H1 (cell line): ENCODE results near the gene RASD2. TPM values are rescaled to one million over a fixed set of nuclear protein-coding genes. Genes with fewer than 3 reads are reported as not detected.

ENCODE experiments used
- CTCF ChIA-PET: fragments of 300-600 bp; sonication (Branson Sonifier 250); formaldehyde crosslinking; loops from one replicate; lab custom pipeline; 2021; ENCODE audit not compliant: partially characterized antibody; lab: Charles Lee
- POLR2A ChIA-PET: fragments of 300-600 bp; sonication (Branson Sonifier 250); formaldehyde crosslinking; loops from one replicate; lab custom pipeline; 2021; ENCODE audit warnings: inconsistent platforms; ENCODE audit not compliant: partially characterized antibody; lab: Charles Lee
- DNase-seq, 2 experiments: peaks; one replicate each; pipeline versions ENCODE4 v3.0.0 to v3.0.0-alpha.2; 2010 to 2022; ENCODE audit warnings: low spot score in 2 of 2, low read depth in 1 of 2, mixed read lengths in 1 of 2
- FAIRE-seq: peaks from 2 replicates; lab custom pipeline; 2011; peaks lifted over from hg19 to GRCh38; lab: Jason Lieb, UNC
- H2AFZ ChIP-seq: 2 replicates; pipeline ENCODE4 v1.8.1; 2012; ENCODE audit warnings: low read length, inconsistent platforms
- H2AK5ac ChIP-seq: 2 replicates; pipeline ENCODE4 v1.6.1; 2013; ENCODE audit warnings: low read depth, low read length
- H2BK120ac ChIP-seq: replicated peaks from 2 replicates; pipeline ENCODE3; 2013; ENCODE audit warnings: low read depth, low read length, inconsistent platforms
- H2BK12ac ChIP-seq: 2 replicates; pipeline ENCODE4 v1.6.1; 2013; ENCODE audit warnings: low read depth, low read length
- H2BK15ac ChIP-seq: 2 replicates; pipeline ENCODE4 v1.6.1; 2013; ENCODE audit warnings: low read length
- H2BK20ac ChIP-seq: 2 replicates; pipeline ENCODE4 v1.6.1; 2013; ENCODE audit warnings: low read length
- H2BK5ac ChIP-seq: 2 replicates; pipeline ENCODE4 v1.6.1; 2013; ENCODE audit warnings: low read depth, low read length
- H3K14ac ChIP-seq: 2 replicates; pipeline ENCODE4 v1.6.1; 2013; ENCODE audit warnings: inconsistent platforms; ENCODE audit not compliant: insufficient read length
- H3K18ac ChIP-seq: 2 replicates; pipeline ENCODE4 v1.6.1; 2013; ENCODE audit warnings: low read length; ENCODE audit errors: extremely low read depth
- H3K23ac ChIP-seq: 2 replicates; pipeline ENCODE4 v1.6.1; 2013; ENCODE audit warnings: inconsistent platforms; ENCODE audit not compliant: insufficient read length
- H3K23me2 ChIP-seq: 2 replicates; pipeline ENCODE4 v1.6.1; 2013; ENCODE audit warnings: low read depth, low read length
- H3K27ac ChIP-seq: 2 replicates; pipeline ENCODE4 v1.6.1; 2011; ENCODE audit warnings: low read depth, low read length, inconsistent platforms
- H3K27me3 ChIP-seq, 4 experiments: replicated peaks in 1 of 4; 1 replicate in 1 of 4; 2 replicates in 3 of 4; pipeline versions ENCODE4 v1.6.1 to v1.8.1; 2011 to 2013; ENCODE audit warnings: low read length in 3 of 4, mild to moderate bottlenecking in 3 of 4, inconsistent platforms in 2 of 4, mixed read lengths in 2 of 4, moderate library complexity in 1 of 4; ENCODE audit not compliant: control insufficient read depth in 3 of 4, insufficient read depth in 3 of 4; ENCODE audit errors: extremely low read depth in 1 of 4
- H3K36me3 ChIP-seq, 4 experiments: 2 replicates each; pipeline versions ENCODE4 v1.6.1 to v1.8.1; 2011 to 2013; ENCODE audit warnings: mild to moderate bottlenecking in 4 of 4, low read length in 3 of 4, moderate library complexity in 2 of 4, control low read depth in 1 of 4, inconsistent platforms in 1 of 4; ENCODE audit not compliant: insufficient read depth in 4 of 4, control insufficient read depth in 2 of 4
- H3K4ac ChIP-seq: replicated peaks from 2 replicates; pipeline ENCODE3; 2013; ENCODE audit warnings: low read length, low read depth, mixed read lengths, inconsistent platforms; ENCODE audit not compliant: insufficient read length
- H3K4me1 ChIP-seq, 4 experiments: replicated peaks in 1 of 4; 1 replicate in 1 of 4; 2 replicates in 3 of 4; pipeline versions ENCODE4 v1.6.1 to v1.8.1; 2011 to 2013; ENCODE audit warnings: low read length in 3 of 4, inconsistent platforms in 2 of 4, mixed read lengths in 1 of 4; ENCODE audit not compliant: insufficient read depth in 4 of 4, control insufficient read depth in 3 of 4
- H3K4me2 ChIP-seq, 2 experiments: 2 replicates each; pipeline versions ENCODE4 v1.6.1 to v1.8.1; 2011 to 2013; ENCODE audit warnings: low read depth in 2 of 2, low read length in 2 of 2, control low read depth in 1 of 2, inconsistent platforms in 1 of 2, mild to moderate bottlenecking in 1 of 2; ENCODE audit not compliant: insufficient read depth in 1 of 2
- H3K4me3 ChIP-seq, 4 experiments: fragments of 200-600, 300-600 bp in 1 of 4; sonication (generic), shearing (Covaris generic), sonication (Bioruptor Twin) in 1 of 4; 2 replicates each; pipeline versions ENCODE4 v1.5.1 to v1.8.1; 2011 to 2016; ENCODE audit warnings: low read length in 4 of 4, low read depth in 3 of 4, control low read depth in 2 of 4, inconsistent platforms in 2 of 4, mild to moderate bottlenecking in 2 of 4, mixed read lengths in 1 of 4, moderate library complexity in 1 of 4; ENCODE audit not compliant: insufficient read depth in 2 of 4; ENCODE audit errors: extremely low read depth in 1 of 4
- H3K56ac ChIP-seq: replicated peaks from 2 replicates; pipeline ENCODE3; 2013; ENCODE audit warnings: low read depth, mild to moderate bottlenecking, mixed read lengths, low read length, inconsistent platforms; ENCODE audit not compliant: insufficient read length
- H3K79me1 ChIP-seq: 2 replicates; pipeline ENCODE4 v1.6.1; 2013; ENCODE audit warnings: low read depth, low read length, control low read depth
- H3K79me2 ChIP-seq, 2 experiments: 2 replicates each; pipeline versions ENCODE4 v1.6.1 to v1.8.1; 2012 to 2013; ENCODE audit warnings: low read length in 2 of 2, mild to moderate bottlenecking in 2 of 2, inconsistent platforms in 1 of 2; ENCODE audit not compliant: insufficient read depth in 2 of 2, control insufficient read depth in 1 of 2
- H3K9ac ChIP-seq, 4 experiments: replicated peaks in 1 of 4; 1 replicate in 1 of 4; 2 replicates in 3 of 4; pipeline versions ENCODE4 v1.6.1 to v1.8.1; 2011 to 2013; ENCODE audit warnings: low read depth in 3 of 4, low read length in 3 of 4, control low read depth in 2 of 4, mild to moderate bottlenecking in 2 of 4, moderate library complexity in 2 of 4, inconsistent platforms in 1 of 4; ENCODE audit errors: extremely low read depth in 1 of 4
- H3K9me3 ChIP-seq, 2 experiments: 2 replicates each; pipeline versions ENCODE4 v1.6.1 to v1.8.1; 2012 to 2013; ENCODE audit warnings: mild to moderate bottlenecking in 2 of 2, moderate library complexity in 2 of 2, control low read depth in 1 of 2, inconsistent platforms in 1 of 2, low read depth in 1 of 2, low read length in 1 of 2, mixed read lengths in 1 of 2; ENCODE audit not compliant: insufficient read depth in 2 of 2
- H4K20me1 ChIP-seq, 2 experiments: replicated peaks in 1 of 2; 2 replicates each; pipeline versions ENCODE3 to v1.8.1; 2011 to 2013; ENCODE audit warnings: inconsistent platforms in 2 of 2, low read length in 2 of 2, mild to moderate bottlenecking in 1 of 2; ENCODE audit not compliant: insufficient read depth in 2 of 2, control insufficient read depth in 1 of 2
- H4K5ac ChIP-seq: 2 replicates; pipeline ENCODE4 v1.6.1; 2013; ENCODE audit warnings: low read length, low read depth, mixed read lengths, inconsistent platforms; ENCODE audit not compliant: insufficient read length
- H4K8ac ChIP-seq: 2 replicates; pipeline ENCODE4 v1.8.0; 2013; ENCODE audit warnings: mild to moderate bottlenecking, moderate library complexity, low read length, inconsistent platforms; ENCODE audit not compliant: insufficient read depth; ENCODE audit errors: extremely low read depth
- H4K91ac ChIP-seq: replicated peaks from 2 replicates; pipeline ENCODE3; 2013; ENCODE audit warnings: low read length, mixed read lengths, inconsistent platforms; ENCODE audit not compliant: insufficient read length
- CREB1 ChIP-seq: IDR thresholded peaks from 2 replicates; pipeline ENCODE4 v1.6.1; 2012; ENCODE audit warnings: inconsistent platforms
- CTCF ChIP-seq, 3 experiments: IDR thresholded peaks; 1 replicate in 2 of 3; 2 replicates in 1 of 3; pipeline versions ENCODE4 v1.5.1 to v1.6.1; 2011; ENCODE audit warnings: low read length in 3 of 3, mild to moderate bottlenecking in 3 of 3, inconsistent platforms in 2 of 3, low read depth in 1 of 3, moderate library complexity in 1 of 3; ENCODE audit not compliant: insufficient read depth in 1 of 3; ENCODE audit errors: control extremely low read depth in 1 of 3
- E2F6 ChIP-seq: IDR thresholded peaks from 2 replicates; pipeline ENCODE4 v1.6.1; 2012; ENCODE audit warnings: inconsistent platforms
- EGR1 ChIP-seq: IDR thresholded peaks from 2 replicates; pipeline ENCODE4 v1.6.1; 2011; ENCODE audit warnings: low read depth, low read length, borderline replicate concordance
- GABPA ChIP-seq: IDR thresholded peaks from 2 replicates; pipeline ENCODE4 v1.6.1; 2011; ENCODE audit warnings: mild to moderate bottlenecking, low read length, moderate library complexity, borderline replicate concordance; ENCODE audit not compliant: insufficient read depth
- RAD21 ChIP-seq, 2 experiments: IDR thresholded peaks in 1 of 2; conservative IDR thresholded peaks in 1 of 2; 2 replicates each; pipeline ENCODE4 v1.6.1; 2011; ENCODE audit warnings: low read depth in 2 of 2, low read length in 2 of 2, improper control_type of control experiment in 1 of 2, inconsistent platforms in 1 of 2, mild to moderate bottlenecking in 1 of 2, moderate library complexity in 1 of 2
- SIRT6 ChIP-seq: IDR thresholded peaks from one replicate; pipeline ENCODE4 v1.7.1; 2012; ENCODE audit warnings: low read length, inconsistent platforms
- WGBS, 2 experiments: shearing (Covaris generic) in 1 of 2; methylation state at CpG; one replicate each; pipeline versions ENCODE4 v1.1.6 to v1.1.7; 2013 to 2015; ENCODE audit warnings: low lambda C conversion rate in 2 of 2, mixed read lengths in 2 of 2, inconsistent platforms in 1 of 2, low coverage in 1 of 2, missing lambda C conversion rate in 1 of 2; ENCODE audit not compliant: insufficient replicate concordance in 2 of 2, insufficient coverage in 1 of 2, insufficient read length in 1 of 2; ENCODE audit errors: extremely low coverage in 1 of 2, missing lambda C conversion rate in 1 of 2; 5-methylcytosine and 5-hydroxymethylcytosine counted together
- polyA plus RNA-seq, 7 experiments: library from polyadenylated mRNA; depleted of rRNA in 3 of 7; stranded (reverse) in 5 of 7; unstranded in 2 of 7; fragments of >200 nt in 5 of 7; fragments of 200-250 nt in 2 of 7; gene quantifications; 1 replicate in 5 of 7; 2 replicates in 1 of 7; 4 replicates in 1 of 7; pipeline versions ENCODE4 v1.2.1 to v1.2.3, GENCODE V29; 2011 to 2013; ENCODE audit warnings: missing spikeins in 2 of 7, mixed read lengths in 2 of 7
- total RNA-seq: library from RNA; stranded (reverse); fragmentation: NEBNext Ultra II Directional; extraction: Animal tissue kit (Norgen Biotek cat#: 25700); gene quantifications from 2 replicates; pipeline ENCODE4 v1.2.1, GENCODE V29; 2021

The RASD2 gene
- total and polyA plus RNA-seq, 2 of the 8 experiments (the other 6 are each of a cell fraction or from before 2014, with no cell fraction given) = 1.9 to 5.1 TPM

- H3K9me3 ChIP-seq = no peaks in the 10 kb centered on the region
- no peak overlapping the region for H3K4me3 ChIP-seq
- H2BK15ac ChIP-seq = no peak overlapping the region
- no peak overlapping the region for H3K56ac ChIP-seq
- H4K5ac ChIP-seq = no peak overlapping the region
- no peak overlapping the region for H3K27ac ChIP-seq
- H2AK5ac ChIP-seq = no peak overlapping the region
- no peak overlapping the region for H3K18ac ChIP-seq
- H3K23ac ChIP-seq = no peak overlapping the region
- 93% methylated on average over 4 of the region's 5 CpGs; no CpG with 5 or more reads in 1 of the 2 experiments for WGBS, 2 experiments
- no peak overlapping the region for H2BK120ac ChIP-seq
- no peak overlapping the region for H3K4me2 ChIP-seq
- H4K20me1 ChIP-seq = no peaks in the 10 kb centered on the region
- POLR2A ChIA-PET = interaction anchor here (1.2 to 3.7 kb wide), 2 partner anchors 31 to 150 kb away, joined by 3 to 16 read pairs; no protein-coding TSS in a partner anchor
- H3K4ac ChIP-seq = no peak overlapping the region
- no peaks in the 10 kb centered on the region for H3K79me2 ChIP-seq
- H3K9ac ChIP-seq = no peak overlapping the region
- no peak overlapping the region for H4K91ac ChIP-seq
- TF ChIP-seq CREB1 = no peak
- no peak for TF ChIP-seq EGR1
- no peak for TF ChIP-seq CTCF (IDR thresholded peaks at IDR 0.05; ENCODE audit: control extremely low read depth in 1 of 3, insufficient read depth in 1 of 3, low read depth in 1 of 3, low read length in 3 of 3)
- no peak for TF ChIP-seq SIRT6
- TF ChIP-seq RAD21 (IDR thresholded peaks at IDR 0.05 in 1 of 2, conservative IDR thresholded peaks at IDR 0.05 in 1 of 2; ENCODE audit: low read depth in 2 of 2, low read length in 2 of 2) = no peak
- no peak for TF ChIP-seq E2F6
- no peak for TF ChIP-seq GABPA
- H4K8ac ChIP-seq = no peak overlapping the region
- H3K23me2 ChIP-seq = peaks cover 7% of the 10 kb centered on the region; the same call in 1 of the 2 replicates
- CTCF ChIA-PET = interaction anchor here (1.3 to 11.8 kb wide), 7 partner anchors 16 to 230 kb away, joined by 3 to 124 read pairs (median 7); no protein-coding TSS in a partner anchor
- H3K36me3 ChIP-seq = no peaks in the 10 kb centered on the region
- no peak for FAIRE-seq
- no peaks in the 10 kb centered on the region for H3K4me1 ChIP-seq
- H2AFZ ChIP-seq = no peak overlapping the region
- H2BK5ac ChIP-seq = no peak overlapping the region
- H2BK12ac ChIP-seq = no peak overlapping the region
- no peak for DNase-seq
- no peak overlapping the region for H3K14ac ChIP-seq
- no peaks in the 10 kb centered on the region for H3K79me1 ChIP-seq
- H3K27me3 ChIP-seq = no peaks in the 10 kb centered on the region
- no peak overlapping the region for H2BK20ac ChIP-seq
Measured at GRCh38 chr22:35581023-35581413, 40.4 kb downstream of the RASD2 start.
